HEK293T (cell line): ENCODE data around the gene XRCC1.

ENCODE experiments used
- BHLHE40 ChIP-seq: fragments of 450-650 bp; IDR thresholded peaks from 2 replicates; pipeline ENCODE4 v1.6.1; 2016; ENCODE audit warnings: mild to moderate bottlenecking, moderate library complexity, borderline replicate concordance
- FOXA1 ChIP-seq: fragments of 450-650 bp; IDR thresholded peaks from 2 replicates; pipeline ENCODE4 v1.6.1; 2016; ENCODE audit warnings: mild to moderate bottlenecking
- FOXK2 ChIP-seq: fragments of 450-650 bp; IDR thresholded peaks from 2 replicates; pipeline ENCODE4 v1.6.1; 2016; ENCODE audit warnings: mild to moderate bottlenecking
- FOXM1 ChIP-seq: fragments of 450-650 bp; IDR thresholded peaks from 2 replicates; pipeline ENCODE4 v1.6.1; 2017; ENCODE audit warnings: mild to moderate bottlenecking, borderline replicate concordance
- SP1 ChIP-seq: fragments of 450-650 bp; IDR thresholded peaks from 2 replicates; pipeline ENCODE4 v1.6.1; 2017
- SUZ12 ChIP-seq: fragments of 450-650 bp; IDR thresholded peaks from 2 replicates; pipeline ENCODE4 v1.6.1; 2016; ENCODE audit warnings: mild to moderate bottlenecking
- TARDBP ChIP-seq: fragments of 450-650 bp; IDR thresholded peaks from 2 replicates; pipeline ENCODE4 v1.6.1; 2016

- no peak for TF ChIP-seq FOXM1
- TF ChIP-seq TARDBP = no peak
- TF ChIP-seq FOXK2 = no peak
- TF ChIP-seq BHLHE40 = no peak
- no peak for TF ChIP-seq FOXA1
- TF ChIP-seq SUZ12 = no peak
- TF ChIP-seq SP1 = no peak
These were observed 23.7 kb downstream of the XRCC1 start for GRCh38 chr19:43551399-43552197.
